Epithelial cell of esophagus (primary cell): ENCODE results near the gene NBPF26.
A peak's percentile ranks its signal among the peaks of the same experiment; 100 is the strongest.
"Not testable (repeated sequence)": the region's sequence is repeated elsewhere in the genome, so short reads cannot be mapped to it uniquely, and the experiment has no call there.

Source experiments
- DNase-seq: peaks from one replicate; pipeline ENCODE4 v3.0.0; 2010; ENCODE audit warnings: low read depth
- H3K4me3 ChIP-seq: 2 replicates; pipeline ENCODE4 v1.5.1; 2011; ENCODE audit warnings: mild to moderate bottlenecking, low read length, control low read depth

Gene NBPF26

DNA sequence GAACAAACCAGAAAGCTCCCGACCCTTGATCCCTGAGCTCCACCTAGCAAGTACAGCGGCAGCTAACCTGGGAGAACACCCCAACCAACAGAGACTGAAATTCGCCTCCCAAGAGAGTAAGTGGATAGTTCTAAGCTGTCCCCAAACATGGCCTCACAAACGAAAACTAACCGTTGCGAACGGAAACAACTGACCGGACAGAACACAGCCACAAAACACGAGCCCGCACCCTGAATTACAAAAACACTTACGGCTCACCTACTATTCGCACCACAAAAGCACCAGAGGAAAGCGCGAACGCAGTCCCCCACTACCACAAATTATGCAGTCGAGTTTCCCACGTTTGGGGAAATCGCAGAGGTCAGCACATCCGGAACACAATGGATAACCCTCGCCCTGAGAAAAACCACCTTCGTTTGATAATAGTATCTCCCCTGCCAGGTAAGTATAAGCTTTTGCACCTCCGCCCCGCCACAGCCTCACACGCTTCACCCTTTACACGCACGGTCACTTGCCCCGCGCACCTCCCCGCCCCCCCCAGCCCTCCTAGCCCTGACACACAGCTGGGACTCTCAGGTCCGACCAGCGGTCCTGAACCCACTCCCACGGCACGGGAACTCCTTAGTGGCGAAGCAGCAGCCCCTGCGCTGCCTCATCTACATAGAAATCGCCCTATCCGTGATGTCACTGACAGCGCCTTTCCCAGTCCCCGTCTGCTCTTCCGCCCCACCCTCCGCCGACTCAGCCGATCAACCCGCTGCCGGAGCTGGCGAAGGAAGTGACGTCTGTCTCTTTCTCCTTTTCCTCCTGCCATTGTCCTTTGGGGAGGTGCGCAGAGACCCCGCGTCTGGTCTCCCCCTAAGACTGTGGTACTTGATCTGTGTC is 127.0 kb downstream of the NBPF26 start:
- H3K4me3 ChIP-seq: peak overlapping the region; percentile 44

DNA sequence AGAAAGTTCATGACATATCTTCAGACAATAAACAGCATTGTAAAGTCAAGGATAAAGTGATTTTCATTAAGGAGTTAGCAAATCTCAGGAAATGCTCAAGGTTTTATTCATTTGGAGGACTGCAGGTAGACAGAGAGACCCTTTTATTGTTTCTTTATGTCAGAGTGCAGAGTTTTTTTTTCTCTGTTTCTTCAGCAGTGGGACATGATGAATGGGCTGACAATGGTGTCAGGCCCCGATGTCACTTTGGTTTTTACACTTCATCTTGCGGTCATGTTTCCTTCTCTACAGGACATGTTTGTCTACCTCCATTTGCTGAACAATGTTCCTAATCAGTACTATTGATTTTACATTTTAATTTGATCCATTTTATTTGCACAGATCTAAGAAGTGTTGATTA is 134.4 kb downstream of the NBPF26 start:
- not testable (repeated sequence) for H3K4me3 ChIP-seq, DNase-seq

More for the DNA sequence above, 127.0 kb downstream of the NBPF26 start:
- peak; percentile 86 for DNase-seq

GRCh38 chr1:120859615-120860234 is 136.0 kb downstream of the NBPF26 start:
- DNase-seq: peak; percentile 0

DNA sequence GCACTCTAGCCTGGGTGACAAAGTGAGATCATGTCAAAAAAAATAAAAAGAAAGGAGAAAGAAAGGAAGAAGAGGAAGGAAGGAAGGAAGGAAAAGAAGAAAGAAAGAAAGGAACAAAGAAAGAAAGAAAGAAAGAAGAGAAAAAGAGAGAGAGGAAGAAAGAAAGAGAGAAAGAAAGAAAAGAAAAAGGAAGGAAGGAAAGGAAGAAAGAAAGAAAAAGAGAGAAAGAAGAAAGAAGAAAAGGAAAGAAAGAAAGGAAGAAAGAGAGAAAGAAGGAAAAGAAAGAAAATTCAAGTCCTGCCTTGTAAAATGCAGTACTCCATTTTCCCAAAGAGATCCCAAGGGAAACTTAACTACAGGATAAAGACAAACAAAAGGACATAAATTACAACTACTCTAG is 154.5 kb downstream of the NBPF26 start:
- not testable (repeated sequence) for DNase-seq, H3K4me3 ChIP-seq

More at GRCh38 chr1:120859615-120860234, 136.0 kb downstream of the NBPF26 start:
- not testable (repeated sequence) for H3K4me3 ChIP-seq

- H3K4me3 ChIP-seq: not testable (repeated sequence)
- peak; percentile 1 for DNase-seq
Measured at GRCh38 chr1:120880056-120880455, 156.3 kb downstream of the NBPF26 start.

GRCh38 chr1:120881934-120882333 is 158.2 kb downstream of the NBPF26 start:
- H3K4me3 ChIP-seq, DNase-seq: not testable (repeated sequence)
